GM23338 (cell line): ENCODE data around the gene DDX24. TPM values are rescaled to one million over a fixed set of nuclear protein-coding genes. Genes with fewer than 3 reads are reported as not detected.

Experiments
- ATAC-seq: fragments of 200-7000 bp; cut with Tn5 transposase; 3 replicates; pipeline ENCODE4 v1.9.1; 2020
- DNase-seq: peaks from one replicate; pipeline ENCODE4 v3.0.0-alpha.2; 2015; ENCODE audit warnings: low spot score
- H2AFZ ChIP-seq: fragments of 200-600 bp; sonication (generic); 2 replicates; pipeline ENCODE4 v1.8.0; 2016; ENCODE audit warnings: antibody characterized with exemption, mild to moderate bottlenecking, moderate library complexity
- H3F3A ChIP-seq: fragments of 200-600 bp; sonication (generic); replicated peaks from 2 replicates; pipeline ENCODE4 v1.8.0; 2017; ENCODE audit warnings: antibody characterized with exemption, mixed run types, low read depth
- H3K27ac ChIP-seq: fragments of 200-600 bp; sonication (generic); 2 replicates; pipeline ENCODE4 v1.6.1; 2016; ENCODE audit warnings: low read depth
- H3K27me3 ChIP-seq: fragments of 200-600 bp; sonication (generic); 2 replicates; pipeline ENCODE4 v1.8.0; 2016; ENCODE audit warnings: mild to moderate bottlenecking, mixed run types, moderate library complexity; ENCODE audit not compliant: insufficient read depth
- H3K36me3 ChIP-seq: fragments of 200-600 bp; sonication (generic); 2 replicates; pipeline ENCODE4 v1.8.0; 2016; ENCODE audit warnings: mild to moderate bottlenecking; ENCODE audit not compliant: insufficient read depth
- H3K4me1 ChIP-seq: fragments of 200-600 bp; sonication (generic); 2 replicates; pipeline ENCODE4 v1.8.0; 2016; ENCODE audit warnings: mild to moderate bottlenecking, moderate library complexity; ENCODE audit not compliant: insufficient read depth
- H3K4me2 ChIP-seq: fragments of 200-600 bp; sonication (generic); 2 replicates; pipeline ENCODE4 v1.7.1; 2017; ENCODE audit warnings: mixed run types
- H3K4me3 ChIP-seq: fragments of 200-600 bp; sonication (generic); 2 replicates; pipeline ENCODE4 v1.6.1; 2016; ENCODE audit warnings: mixed run types
- H3K79me2 ChIP-seq: fragments of 200-600 bp; sonication (generic); replicated peaks from 2 replicates; pipeline ENCODE4 v1.8.0; 2017; ENCODE audit warnings: mild to moderate bottlenecking; ENCODE audit not compliant: insufficient read depth
- H3K9me2 ChIP-seq: fragments of 200-600 bp; sonication (generic); 2 replicates; pipeline ENCODE4 v1.8.0; 2017; ENCODE audit not compliant: insufficient read depth
- H4K20me1 ChIP-seq: fragments of 200-600 bp; sonication (generic); replicated peaks from 2 replicates; pipeline ENCODE4 v1.8.0; 2017; ENCODE audit warnings: mild to moderate bottlenecking; ENCODE audit not compliant: insufficient read depth
- H3K27ac Mint-ChIP-seq: 2 replicates; pipeline ENCODE4 v1.8.0; 2020; ENCODE audit warnings: inconsistent platforms, mild to moderate bottlenecking, moderate library complexity, mixed read lengths
- H3K27me3 Mint-ChIP-seq: 3 replicates; pipeline ENCODE4 v1.8.0; 2022; ENCODE audit warnings: low read depth, mild to moderate bottlenecking, moderate library complexity, mixed read lengths, inconsistent platforms; ENCODE audit not compliant: insufficient read depth, poor library complexity
- H3K36me3 Mint-ChIP-seq: 3 replicates; pipeline ENCODE4 v1.8.0; 2021; ENCODE audit warnings: low read depth, mild to moderate bottlenecking, inconsistent platforms, moderate library complexity, mixed read lengths
- H3K4me1 Mint-ChIP-seq: 3 replicates; pipeline ENCODE4 v1.8.0; 2020; ENCODE audit warnings: mild to moderate bottlenecking, inconsistent platforms, mixed read lengths
- H3K4me3 Mint-ChIP-seq: 3 replicates; pipeline ENCODE4 v1.8.0; 2021; ENCODE audit warnings: moderate library complexity, mild to moderate bottlenecking, inconsistent platforms, mixed read lengths
- H3K9me3 Mint-ChIP-seq: 3 replicates; pipeline ENCODE4 v1.8.0; 2020; ENCODE audit warnings: moderate library complexity, mild to moderate bottlenecking, inconsistent platforms, mixed read lengths
- CREB1 ChIP-seq: fragments of 250-450 bp; sonication (Bioruptor Pico); IDR thresholded peaks from 2 replicates; pipeline ENCODE4 v1.5.0; 2020; ENCODE audit warnings: low read depth, mild to moderate bottlenecking, moderate library complexity
- CTCF ChIP-seq, 2 experiments: fragments of 200-600 bp in 1 of 2; sonication (generic) in 1 of 2; conservative IDR thresholded peaks; 2 replicates each; pipeline versions ENCODE4 v1.5.1 to v1.6.1; 2016 to 2017; ENCODE audit warnings: antibody characterized with exemption in 2 of 2, low read depth in 2 of 2, mild to moderate bottlenecking in 2 of 2, moderate library complexity in 1 of 2
- ETS1 ChIP-seq: IDR thresholded peaks from 2 replicates; pipeline ENCODE4 v1.6.1; 2016; ENCODE audit warnings: antibody characterized with exemption
- EZH2phosphoT487 ChIP-seq: fragments of 200-600 bp; sonication (generic); IDR thresholded peaks from one replicate; pipeline ENCODE4 v1.8.1; 2018; ENCODE audit warnings: antibody characterized with exemption; ENCODE audit not compliant: unreplicated experiment
- JUNB ChIP-seq: IDR thresholded peaks from one replicate; pipeline ENCODE4 v1.6.1; 2016; ENCODE audit warnings: antibody characterized with exemption; ENCODE audit not compliant: unreplicated experiment
- NANOG ChIP-seq: IDR thresholded peaks from 2 replicates; pipeline ENCODE4 v1.6.1; 2016; ENCODE audit warnings: antibody characterized with exemption, borderline replicate concordance
- STAT1 ChIP-seq: IDR thresholded peaks from one replicate; pipeline ENCODE4 v1.6.1; 2016; ENCODE audit warnings: antibody characterized with exemption; ENCODE audit not compliant: unreplicated experiment
- ZNF114 ChIP-seq: fragments of 250-450 bp; sonication (Bioruptor Pico); IDR thresholded peaks from 2 replicates; pipeline ENCODE4 v1.5.0; 2020; ENCODE audit warnings: mild to moderate bottlenecking, moderate library complexity
- ZNF331 ChIP-seq: fragments of 250-450 bp; sonication (Bioruptor Pico); IDR thresholded peaks from 2 replicates; pipeline ENCODE4 v1.5.0; 2020; ENCODE audit warnings: low read depth, mild to moderate bottlenecking, moderate library complexity
- polyA plus RNA-seq: library from polyadenylated mRNA; unstranded; fragments of >200 nt; fragmentation: Nextera tagmentation; extraction: Ambion mirVana; gene quantifications from 2 replicates; pipeline ENCODE4 v1.2.1, GENCODE V29; 2016
- total RNA-seq: library from RNA; depleted of rRNA; stranded (reverse); fragments of >200 nt; shearing (Covaris generic); gene quantifications from 2 replicates; pipeline ENCODE4 v1.2.3, GENCODE V29; 2014
- TF ChIP-seq, protein P1 (sequence below): fragments of 250-450 bp; sonication (Bioruptor Pico); IDR thresholded peaks from 2 replicates; pipeline ENCODE4 v1.5.0; 2020; ENCODE audit warnings: mild to moderate bottlenecking, moderate library complexity
- TF ChIP-seq, protein P2 (sequence below): IDR thresholded peaks from one replicate; pipeline ENCODE4 v1.6.1; 2018; ENCODE audit warnings: antibody characterized with exemption; ENCODE audit not compliant: unreplicated experiment

Gene DDX24
- total and polyA plus RNA-seq, 2 experiments from 2014 or later = 150 to 265 TPM

- H3K4me2 ChIP-seq = no peak overlapping the region
- no peaks in the 10 kb centered on the region for H3K79me2 ChIP-seq
- H3K4me3 Mint-ChIP-seq = no peak overlapping the region
- H3K36me3 Mint-ChIP-seq = no peaks in the 10 kb centered on the region
- no peaks in the 10 kb centered on the region for H4K20me1 ChIP-seq
- no peak for TF ChIP-seq CREB1
- H3K36me3 ChIP-seq = no peaks in the 10 kb centered on the region
- H3K27ac Mint-ChIP-seq = no peak overlapping the region
- peaks cover 1% of the 10 kb centered on the region for H3K27me3 Mint-ChIP-seq
- H2AFZ ChIP-seq = no peak overlapping the region
- H3K27me3 ChIP-seq = no peaks in the 10 kb centered on the region
- no peaks in the 10 kb centered on the region for H3K4me1 ChIP-seq
- H3K9me3 Mint-ChIP-seq = no peaks in the 10 kb centered on the region
- H3K4me3 ChIP-seq = no peak overlapping the region
- ATAC-seq (no peak), DNase-seq (no peak)
- no peaks in the 10 kb centered on the region for H3F3A ChIP-seq
- H3K9me2 ChIP-seq = no peaks in the 10 kb centered on the region
- H3K27ac ChIP-seq = no peak overlapping the region; the same call in 1 of the 2 replicates
- peaks cover 15% of the 10 kb centered on the region for H3K4me1 Mint-ChIP-seq
Observed at GRCh38 chr14:94109915-94110250, 28.9 kb upstream of the DDX24 start.

GRCh38 chr14:94104731-94105130 lies 23.7 kb upstream of the DDX24 start:
- no peaks in the 10 kb centered on the region for H3K36me3 ChIP-seq
- Mint-ChIP-seq H3K4me1 (peaks cover 5% of the 10 kb centered on the region), H3K9me3 (no peaks in the 10 kb centered on the region), H3K4me3 (no peak overlapping the region), H3K27ac (no peak overlapping the region), H3K27me3 (no peaks in the 10 kb centered on the region), H3K36me3 (no peaks in the 10 kb centered on the region; the same call in 2 of the 3 replicates)
- H4K20me1 ChIP-seq = no peaks in the 10 kb centered on the region
- no peak overlapping the region for H3K27ac ChIP-seq
- no peak for DNase-seq
- no peaks in the 10 kb centered on the region for H3F3A ChIP-seq
- no peak overlapping the region for H2AFZ ChIP-seq
- ATAC-seq = no peak
- H3K4me1 ChIP-seq = no peaks in the 10 kb centered on the region
- H3K4me2 ChIP-seq = no peak overlapping the region
- no peaks in the 10 kb centered on the region for H3K27me3 ChIP-seq
- no peaks in the 10 kb centered on the region for H3K9me2 ChIP-seq
- no peak overlapping the region for H3K4me3 ChIP-seq
- H3K79me2 ChIP-seq = no peaks in the 10 kb centered on the region
- no peak for TF ChIP-seq STAT1
- TF ChIP-seq ETS1 = no peak
- TF ChIP-seq ZNF331 (CRISPR knock-in tag) = no peak
- no peak for TF ChIP-seq ZNF114
- TF ChIP-seq, protein P1, sequence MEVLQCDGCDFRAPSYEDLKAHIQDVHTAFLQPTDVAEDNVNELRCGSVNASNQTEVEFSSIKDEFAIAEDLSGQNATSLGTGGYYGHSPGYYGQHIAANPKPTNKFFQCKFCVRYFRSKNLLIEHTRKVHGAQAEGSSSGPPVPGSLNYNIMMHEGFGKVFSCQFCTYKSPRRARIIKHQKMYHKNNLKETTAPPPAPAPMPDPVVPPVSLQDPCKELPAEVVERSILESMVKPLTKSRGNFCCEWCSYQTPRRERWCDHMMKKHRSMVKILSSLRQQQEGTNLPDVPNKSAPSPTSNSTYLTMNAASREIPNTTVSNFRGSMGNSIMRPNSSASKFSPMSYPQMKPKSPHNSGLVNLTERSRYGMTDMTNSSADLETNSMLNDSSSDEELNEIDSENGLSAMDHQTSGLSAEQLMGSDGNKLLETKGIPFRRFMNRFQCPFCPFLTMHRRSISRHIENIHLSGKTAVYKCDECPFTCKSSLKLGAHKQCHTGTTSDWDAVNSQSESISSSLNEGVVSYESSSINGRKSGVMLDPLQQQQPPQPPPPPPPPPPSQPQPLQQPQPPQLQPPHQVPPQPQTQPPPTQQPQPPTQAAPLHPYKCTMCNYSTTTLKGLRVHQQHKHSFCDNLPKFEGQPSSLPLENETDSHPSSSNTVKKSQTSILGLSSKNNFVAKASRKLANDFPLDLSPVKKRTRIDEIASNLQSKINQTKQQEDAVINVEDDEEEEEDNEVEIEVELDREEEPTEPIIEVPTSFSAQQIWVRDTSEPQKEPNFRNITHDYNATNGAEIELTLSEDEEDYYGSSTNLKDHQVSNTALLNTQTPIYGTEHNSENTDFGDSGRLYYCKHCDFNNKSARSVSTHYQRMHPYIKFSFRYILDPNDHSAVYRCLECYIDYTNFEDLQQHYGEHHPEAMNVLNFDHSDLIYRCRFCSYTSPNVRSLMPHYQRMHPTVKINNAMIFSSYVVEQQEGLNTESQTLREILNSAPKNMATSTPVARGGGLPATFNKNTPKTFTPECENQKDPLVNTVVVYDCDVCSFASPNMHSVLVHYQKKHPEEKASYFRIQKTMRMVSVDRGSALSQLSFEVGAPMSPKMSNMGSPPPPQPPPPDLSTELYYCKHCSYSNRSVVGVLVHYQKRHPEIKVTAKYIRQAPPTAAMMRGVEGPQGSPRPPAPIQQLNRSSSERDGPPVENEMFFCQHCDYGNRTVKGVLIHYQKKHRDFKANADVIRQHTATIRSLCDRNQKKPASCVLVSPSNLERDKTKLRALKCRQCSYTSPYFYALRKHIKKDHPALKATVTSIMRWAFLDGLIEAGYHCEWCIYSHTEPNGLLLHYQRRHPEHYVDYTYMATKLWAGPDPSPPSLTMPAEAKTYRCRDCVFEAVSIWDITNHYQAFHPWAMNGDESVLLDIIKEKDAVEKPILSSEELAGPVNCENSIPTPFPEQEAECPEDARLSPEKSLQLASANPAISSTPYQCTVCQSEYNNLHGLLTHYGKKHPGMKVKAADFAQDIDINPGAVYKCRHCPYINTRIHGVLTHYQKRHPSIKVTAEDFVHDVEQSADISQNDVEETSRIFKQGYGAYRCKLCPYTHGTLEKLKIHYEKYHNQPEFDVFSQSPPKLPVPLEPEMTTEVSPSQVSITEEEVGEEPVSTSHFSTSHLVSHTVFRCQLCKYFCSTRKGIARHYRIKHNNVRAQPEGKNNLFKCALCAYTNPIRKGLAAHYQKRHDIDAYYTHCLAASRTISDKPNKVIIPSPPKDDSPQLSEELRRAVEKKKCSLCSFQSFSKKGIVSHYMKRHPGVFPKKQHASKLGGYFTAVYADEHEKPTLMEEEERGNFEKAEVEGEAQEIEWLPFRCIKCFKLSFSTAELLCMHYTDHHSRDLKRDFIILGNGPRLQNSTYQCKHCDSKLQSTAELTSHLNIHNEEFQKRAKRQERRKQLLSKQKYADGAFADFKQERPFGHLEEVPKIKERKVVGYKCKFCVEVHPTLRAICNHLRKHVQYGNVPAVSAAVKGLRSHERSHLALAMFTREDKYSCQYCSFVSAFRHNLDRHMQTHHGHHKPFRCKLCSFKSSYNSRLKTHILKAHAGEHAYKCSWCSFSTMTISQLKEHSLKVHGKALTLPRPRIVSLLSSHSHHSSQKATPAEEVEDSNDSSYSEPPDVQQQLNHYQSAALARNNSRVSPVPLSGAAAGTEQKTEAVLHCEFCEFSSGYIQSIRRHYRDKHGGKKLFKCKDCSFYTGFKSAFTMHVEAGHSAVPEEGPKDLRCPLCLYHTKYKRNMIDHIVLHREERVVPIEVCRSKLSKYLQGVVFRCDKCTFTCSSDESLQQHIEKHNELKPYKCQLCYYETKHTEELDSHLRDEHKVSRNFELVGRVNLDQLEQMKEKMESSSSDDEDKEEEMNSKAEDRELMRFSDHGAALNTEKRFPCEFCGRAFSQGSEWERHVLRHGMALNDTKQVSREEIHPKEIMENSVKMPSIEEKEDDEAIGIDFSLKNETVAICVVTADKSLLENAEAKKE = no peak
- no peak for TF ChIP-seq EZH2phosphoT487
- TF ChIP-seq NANOG = no peak
- no peak for TF ChIP-seq CTCF (conservative IDR thresholded peaks at IDR 0.05; ENCODE audit: low read depth in 2 of 2)
- no peak for TF ChIP-seq JUNB
- TF ChIP-seq, protein P2, sequence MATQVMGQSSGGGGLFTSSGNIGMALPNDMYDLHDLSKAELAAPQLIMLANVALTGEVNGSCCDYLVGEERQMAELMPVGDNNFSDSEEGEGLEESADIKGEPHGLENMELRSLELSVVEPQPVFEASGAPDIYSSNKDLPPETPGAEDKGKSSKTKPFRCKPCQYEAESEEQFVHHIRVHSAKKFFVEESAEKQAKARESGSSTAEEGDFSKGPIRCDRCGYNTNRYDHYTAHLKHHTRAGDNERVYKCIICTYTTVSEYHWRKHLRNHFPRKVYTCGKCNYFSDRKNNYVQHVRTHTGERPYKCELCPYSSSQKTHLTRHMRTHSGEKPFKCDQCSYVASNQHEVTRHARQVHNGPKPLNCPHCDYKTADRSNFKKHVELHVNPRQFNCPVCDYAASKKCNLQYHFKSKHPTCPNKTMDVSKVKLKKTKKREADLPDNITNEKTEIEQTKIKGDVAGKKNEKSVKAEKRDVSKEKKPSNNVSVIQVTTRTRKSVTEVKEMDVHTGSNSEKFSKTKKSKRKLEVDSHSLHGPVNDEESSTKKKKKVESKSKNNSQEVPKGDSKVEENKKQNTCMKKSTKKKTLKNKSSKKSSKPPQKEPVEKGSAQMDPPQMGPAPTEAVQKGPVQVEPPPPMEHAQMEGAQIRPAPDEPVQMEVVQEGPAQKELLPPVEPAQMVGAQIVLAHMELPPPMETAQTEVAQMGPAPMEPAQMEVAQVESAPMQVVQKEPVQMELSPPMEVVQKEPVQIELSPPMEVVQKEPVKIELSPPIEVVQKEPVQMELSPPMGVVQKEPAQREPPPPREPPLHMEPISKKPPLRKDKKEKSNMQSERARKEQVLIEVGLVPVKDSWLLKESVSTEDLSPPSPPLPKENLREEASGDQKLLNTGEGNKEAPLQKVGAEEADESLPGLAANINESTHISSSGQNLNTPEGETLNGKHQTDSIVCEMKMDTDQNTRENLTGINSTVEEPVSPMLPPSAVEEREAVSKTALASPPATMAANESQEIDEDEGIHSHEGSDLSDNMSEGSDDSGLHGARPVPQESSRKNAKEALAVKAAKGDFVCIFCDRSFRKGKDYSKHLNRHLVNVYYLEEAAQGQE = no peak
